ENCODE data around the gene POLD2.

The POLD2 gene

DNA sequence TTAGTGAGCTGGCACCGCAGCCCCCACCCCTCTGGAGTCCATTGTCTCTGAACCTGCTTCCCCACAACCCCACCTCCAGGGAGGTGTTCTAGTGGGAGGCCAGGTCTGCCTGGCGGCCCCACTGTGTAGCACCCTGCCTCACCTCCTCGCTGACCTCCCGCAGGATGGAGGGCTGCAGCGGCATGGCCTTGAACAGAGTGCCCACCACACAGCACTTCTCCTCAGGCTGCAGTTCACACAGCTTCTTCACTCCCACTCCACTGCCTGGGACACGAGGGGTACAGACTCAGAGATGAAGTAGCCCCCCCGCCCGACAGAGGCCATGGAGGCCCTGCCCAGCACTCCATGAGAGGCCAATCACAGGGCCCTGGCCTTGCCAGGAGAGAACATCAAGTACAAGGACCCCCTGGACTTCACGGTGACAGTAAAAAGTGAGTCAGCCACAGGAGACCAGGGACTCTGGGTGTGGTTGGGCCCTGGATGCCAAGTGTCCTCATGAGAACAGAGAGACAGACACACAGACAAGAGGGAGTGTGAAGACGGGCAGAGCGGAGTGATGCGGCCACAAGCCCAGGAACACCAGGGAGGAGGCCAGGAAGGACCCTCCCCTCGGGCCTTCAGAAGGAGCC lies 5.4 kb downstream of the POLD2 start:
- Histone ChIP-seq H3K9me3 (ENCODE audit: control insufficient read depth, low read length) (no peaks in the 10 kb centered on the region), H3K36me3 (ENCODE audit: control insufficient read depth, insufficient read depth, low read length) (peaks cover 88% of the 10 kb centered on the region), H3K4me3 (ENCODE audit: extremely low read depth, insufficient read depth, low read length, poor library complexity, severe bottlenecking) (no peak overlapping the region), H3K4me1 (ENCODE audit: control insufficient read depth, insufficient read depth, low read length, poor library complexity, severe bottlenecking) (peaks cover 9% of the 10 kb centered on the region), H3K27ac (ENCODE audit: low read depth, low read length, severe bottlenecking) (no peak overlapping the region)
- 96 to 98% methylated on average over 8 to 9 of the region's 13 CpGs for WGBS, 2 experiments (ENCODE audit: insufficient coverage in 2 of 2)

DNA sequence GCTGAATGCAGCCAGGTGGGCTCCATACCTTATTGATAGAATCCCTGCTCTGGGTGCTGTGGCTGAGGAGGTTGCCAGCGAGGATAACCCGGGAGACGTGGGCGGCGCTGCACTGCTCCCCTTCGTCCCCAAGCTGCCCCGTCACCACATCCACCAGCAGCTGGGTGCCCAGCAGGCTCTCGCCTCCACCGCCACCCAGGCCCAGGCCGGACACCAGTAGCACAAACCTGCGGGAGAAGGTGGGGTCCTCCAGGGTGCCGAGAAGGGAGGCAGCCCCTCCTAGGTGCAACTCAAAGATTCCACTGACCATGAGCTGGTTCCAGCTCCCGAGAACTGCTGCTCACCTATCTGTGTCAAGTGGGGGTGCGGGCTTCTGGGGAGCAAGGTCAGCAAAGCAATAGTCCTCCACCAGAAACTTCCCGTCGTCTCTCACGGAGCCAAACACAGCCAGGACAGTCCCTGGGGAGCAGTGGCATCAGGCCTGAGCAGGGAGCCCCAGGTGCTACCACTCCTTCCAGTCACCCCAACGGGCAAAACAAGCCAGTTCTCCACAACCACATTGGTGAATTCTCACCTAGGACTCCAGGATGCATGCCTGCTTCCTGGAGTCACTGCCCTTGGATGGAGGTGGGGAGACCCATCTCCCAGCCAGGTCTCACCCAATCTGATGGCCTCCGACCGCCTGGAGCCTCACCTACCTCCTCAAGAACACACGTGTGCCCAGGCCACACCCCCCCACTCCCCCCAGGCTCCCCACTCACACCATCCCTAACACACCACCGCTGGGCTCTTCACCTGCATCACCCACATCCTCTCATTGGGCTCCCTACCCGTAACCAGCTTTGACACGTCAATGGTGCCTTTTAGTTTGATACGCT lies 6.3 kb downstream of the POLD2 start:
- 91 to 94% methylated on average over 17 to 21 of the region's 25 CpGs for WGBS, 2 experiments (ENCODE audit: insufficient coverage in 2 of 2)
- Histone ChIP-seq H3K9me3 (ENCODE audit: control insufficient read depth, low read length) (no peaks in the 10 kb centered on the region), H3K27ac (ENCODE audit: low read depth, low read length, severe bottlenecking) (no peak overlapping the region), H3K36me3 (ENCODE audit: control insufficient read depth, insufficient read depth, low read length) (peaks cover 93% of the 10 kb centered on the region), H3K4me1 (ENCODE audit: control insufficient read depth, insufficient read depth, low read length, poor library complexity, severe bottlenecking) (peaks cover 5% of the 10 kb centered on the region), H3K4me3 (ENCODE audit: extremely low read depth, insufficient read depth, low read length, poor library complexity, severe bottlenecking) (no peak overlapping the region)

DNA sequence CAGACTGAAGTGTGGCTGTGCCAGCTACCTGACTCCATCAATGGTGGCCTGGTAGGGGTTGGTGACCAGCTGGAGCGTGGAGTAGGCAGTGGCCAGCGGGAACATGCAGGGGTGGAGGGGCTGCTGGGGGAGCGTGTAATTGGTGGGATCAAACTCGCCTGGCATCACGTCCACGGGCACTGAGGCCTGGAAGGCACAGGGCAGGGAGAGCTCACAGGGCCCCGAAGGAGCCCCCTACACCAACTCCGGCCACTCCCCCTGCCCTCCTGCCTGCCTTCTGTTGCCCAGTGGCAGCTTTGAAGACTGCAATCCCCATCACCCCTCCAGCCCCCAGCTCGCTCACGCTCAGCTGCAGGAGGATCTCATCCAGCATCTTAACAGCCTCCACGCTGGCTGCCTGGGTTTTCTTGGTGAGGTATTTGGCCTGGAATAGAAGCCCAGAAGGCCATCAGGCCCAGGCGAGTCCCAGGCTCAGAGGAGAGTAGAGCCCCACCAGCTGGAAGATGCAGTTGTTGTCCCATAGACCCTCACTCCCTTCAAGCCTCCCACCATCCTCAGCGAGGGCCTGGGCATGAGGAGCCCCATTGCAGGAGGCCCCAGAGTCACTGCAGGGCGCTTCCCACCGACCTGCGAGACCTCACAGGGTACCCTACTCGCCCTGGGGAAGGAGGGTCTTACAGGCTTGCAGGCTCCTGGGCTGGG lies 7.1 kb downstream of the POLD2 start:
- no peaks in the 10 kb centered on the region for H3K4me1 ChIP-seq (ENCODE audit: control insufficient read depth, insufficient read depth, low read length, poor library complexity, severe bottlenecking)

DNA sequence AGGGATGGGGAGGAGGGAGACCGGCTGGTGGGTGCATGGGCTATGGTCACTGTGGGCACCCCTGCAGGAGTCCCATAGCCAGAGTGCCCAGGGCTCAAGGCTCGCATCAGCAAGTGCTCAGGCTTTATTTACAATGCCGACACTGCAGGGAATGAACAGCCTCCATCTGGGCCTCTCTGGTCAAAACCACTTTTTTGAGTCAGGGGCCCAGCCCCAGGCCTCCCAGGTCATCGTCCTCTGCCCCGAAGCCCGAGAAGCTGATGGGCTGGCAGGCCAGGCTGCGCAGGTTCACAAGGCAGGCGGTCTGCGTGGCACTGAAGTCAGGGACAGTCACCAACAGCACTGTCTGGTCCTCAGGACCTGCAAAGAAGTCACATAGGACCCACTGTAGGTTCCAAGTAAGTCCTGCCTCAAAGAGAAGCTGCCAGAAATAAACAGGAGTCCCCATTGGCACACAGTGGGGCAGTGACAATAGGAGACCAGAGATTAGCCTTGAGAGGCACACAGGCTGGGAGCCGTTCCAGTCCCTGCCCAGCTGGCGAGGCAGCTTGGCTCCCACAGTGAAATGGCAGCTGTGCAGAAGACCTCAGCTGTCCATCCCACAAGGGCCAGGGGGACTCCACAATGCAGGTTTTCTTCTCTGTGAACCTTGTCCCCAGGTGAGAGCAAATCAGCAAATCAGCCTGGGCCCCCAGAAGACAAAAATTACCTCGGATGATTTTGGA lies 8.6 kb downstream of the POLD2 start:
- 94 to 96% methylated on average over 12 of the region's 12 CpGs for WGBS, 2 experiments (ENCODE audit: insufficient coverage in 2 of 2)
- no peak overlapping the region for H3K4me3 ChIP-seq (ENCODE audit: extremely low read depth, insufficient read depth, low read length, poor library complexity, severe bottlenecking)
- H3K36me3 ChIP-seq (ENCODE audit: control insufficient read depth, insufficient read depth, low read length), result peaks cover 92% of the 10 kb centered on the region
- no peaks in the 10 kb centered on the region for H3K4me1 ChIP-seq (ENCODE audit: control insufficient read depth, insufficient read depth, low read length, poor library complexity, severe bottlenecking)
- no peaks in the 10 kb centered on the region for H3K9me3 ChIP-seq (ENCODE audit: control insufficient read depth, low read length)
- H3K27ac ChIP-seq (ENCODE audit: low read depth, low read length, severe bottlenecking), result no peak overlapping the region

More for the DNA sequence above, 7.1 kb downstream of the POLD2 start:
- WGBS, 2 experiments (ENCODE audit: insufficient coverage in 2 of 2), result 93 to 96% methylated on average over 10 to 12 of the region's 17 CpGs
- Histone ChIP-seq H3K9me3 (ENCODE audit: control insufficient read depth, low read length) (no peaks in the 10 kb centered on the region), H3K4me3 (ENCODE audit: extremely low read depth, insufficient read depth, low read length, poor library complexity, severe bottlenecking) (no peak overlapping the region), H3K27ac (ENCODE audit: low read depth, low read length, severe bottlenecking) (no peak overlapping the region), H3K36me3 (ENCODE audit: control insufficient read depth, insufficient read depth, low read length) (peaks cover 92% of the 10 kb centered on the region)

DNA sequence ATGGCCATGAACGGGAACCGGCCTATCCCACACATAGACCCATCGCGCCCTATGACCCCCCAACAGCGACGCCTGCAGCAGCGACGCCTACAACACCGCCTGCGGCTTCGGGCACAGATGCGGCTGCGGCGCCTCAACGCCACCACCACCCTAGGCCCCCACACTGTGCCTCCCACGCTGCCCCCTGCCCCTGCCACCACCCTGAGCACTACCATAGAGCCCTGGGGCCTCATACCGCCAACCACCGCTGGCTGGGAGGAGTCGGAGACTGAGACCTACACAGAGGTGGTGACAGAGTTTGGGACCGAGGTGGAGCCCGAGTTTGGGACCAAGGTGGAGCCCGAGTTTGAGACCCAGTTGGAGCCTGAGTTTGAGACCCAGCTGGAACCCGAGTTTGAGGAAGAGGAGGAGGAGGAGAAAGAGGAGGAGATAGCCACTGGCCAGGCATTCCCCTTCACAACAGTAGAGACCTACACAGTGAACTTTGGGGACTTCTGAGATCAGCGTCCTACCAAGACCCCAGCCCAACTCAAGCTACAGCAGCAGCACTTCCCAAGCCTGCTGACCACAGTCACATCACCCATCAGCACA lies 9.5 kb downstream of the POLD2 start:
- H3K27ac ChIP-seq (ENCODE audit: low read depth, low read length, severe bottlenecking), result no peak overlapping the region
- peaks cover 92% of the 10 kb centered on the region for H3K36me3 ChIP-seq (ENCODE audit: control insufficient read depth, insufficient read depth, low read length)
- no peaks in the 10 kb centered on the region for H3K9me3 ChIP-seq (ENCODE audit: control insufficient read depth, low read length)
- H3K4me3 ChIP-seq (ENCODE audit: extremely low read depth, insufficient read depth, low read length, poor library complexity, severe bottlenecking), result no peak overlapping the region
- no peaks in the 10 kb centered on the region for H3K4me1 ChIP-seq (ENCODE audit: control insufficient read depth, insufficient read depth, low read length, poor library complexity, severe bottlenecking)
- 94 to 97% methylated on average over 6 to 23 of the region's 24 CpGs for WGBS, 2 experiments (ENCODE audit: insufficient coverage in 2 of 2)

DNA sequence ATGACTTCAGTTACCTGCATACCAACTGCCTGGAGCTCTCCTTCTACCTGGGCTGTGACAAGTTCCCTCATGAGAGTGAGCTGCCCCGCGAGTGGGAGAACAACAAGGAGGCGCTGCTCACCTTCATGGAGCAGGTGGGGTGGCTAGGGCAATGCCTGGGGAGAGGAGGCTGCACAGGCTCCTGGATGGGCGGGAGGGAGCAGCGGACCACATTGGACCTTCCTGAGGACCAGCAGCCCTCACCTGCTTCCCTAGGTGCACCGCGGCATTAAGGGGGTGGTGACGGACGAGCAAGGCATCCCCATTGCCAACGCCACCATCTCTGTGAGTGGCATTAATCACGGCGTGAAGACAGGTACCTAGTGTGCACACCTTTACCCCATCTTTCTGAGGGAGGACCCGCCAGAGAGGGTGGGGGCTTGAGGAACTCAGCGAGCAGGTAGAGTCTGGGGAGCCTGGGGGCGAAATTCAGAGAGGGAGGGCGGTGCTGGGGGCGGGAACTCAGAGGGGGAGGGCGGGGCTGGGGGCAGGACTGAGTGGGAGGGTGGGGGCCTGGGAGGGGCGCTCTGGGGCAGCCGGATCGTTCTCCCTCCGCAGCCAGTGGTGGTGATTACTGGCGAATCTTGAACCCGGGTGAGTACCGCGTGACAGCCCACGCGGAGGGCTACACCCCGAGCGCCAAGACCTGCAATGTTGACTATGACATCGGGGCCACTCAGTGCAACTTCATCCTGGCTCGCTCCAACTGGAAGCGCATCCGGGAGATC lies 10.2 kb downstream of the POLD2 start:
- H3K36me3 ChIP-seq (ENCODE audit: control insufficient read depth, insufficient read depth, low read length), result peaks cover 93% of the 10 kb centered on the region

DNA sequence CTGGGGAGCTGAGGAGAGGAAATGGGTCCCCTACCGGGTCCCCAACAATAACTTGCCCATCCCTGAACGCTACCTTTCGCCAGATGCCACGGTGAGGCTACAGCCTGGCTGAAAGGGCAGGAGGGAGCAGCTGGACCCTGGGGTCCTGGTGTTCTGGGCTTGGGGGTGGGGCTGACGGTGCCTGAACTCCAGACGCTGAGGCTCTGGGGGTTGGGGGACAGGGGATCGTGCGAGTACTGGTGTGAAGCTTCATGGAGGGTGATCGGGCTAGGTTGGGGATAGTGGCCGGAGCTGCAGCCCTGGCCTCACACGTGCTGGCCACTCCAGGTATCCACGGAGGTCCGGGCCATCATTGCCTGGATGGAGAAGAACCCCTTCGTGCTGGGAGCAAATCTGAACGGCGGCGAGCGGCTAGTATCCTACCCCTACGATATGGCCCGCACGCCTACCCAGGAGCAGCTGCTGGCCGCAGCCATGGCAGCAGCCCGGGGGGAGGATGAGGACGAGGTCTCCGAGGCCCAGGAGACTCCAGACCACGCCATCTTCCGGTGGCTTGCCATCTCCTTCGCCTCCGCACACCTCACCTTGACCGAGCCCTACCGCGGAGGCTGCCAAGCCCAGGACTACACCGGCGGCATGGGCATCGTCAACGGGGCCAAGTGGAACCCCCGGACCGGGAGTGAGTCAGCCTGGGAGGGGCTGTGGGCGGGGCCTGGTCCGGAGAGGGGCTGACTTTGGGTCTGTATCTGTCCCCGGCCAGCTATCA lies 10.9 kb downstream of the POLD2 start:
- WGBS, 2 experiments (ENCODE audit: insufficient coverage in 2 of 2), result 88 to 92% methylated on average over 31 to 40 of the region's 41 CpGs
- Histone ChIP-seq H3K9me3 (ENCODE audit: control insufficient read depth, low read length) (no peaks in the 10 kb centered on the region), H3K4me3 (ENCODE audit: extremely low read depth, insufficient read depth, low read length, poor library complexity, severe bottlenecking) (no peak overlapping the region), H3K4me1 (ENCODE audit: control insufficient read depth, insufficient read depth, low read length, poor library complexity, severe bottlenecking) (no peaks in the 10 kb centered on the region), H3K36me3 (ENCODE audit: control insufficient read depth, insufficient read depth, low read length) (peaks cover 93% of the 10 kb centered on the region), H3K27ac (ENCODE audit: low read depth, low read length, severe bottlenecking) (no peak overlapping the region)

More for the DNA sequence above, 10.2 kb downstream of the POLD2 start:
- H3K4me1 ChIP-seq (ENCODE audit: control insufficient read depth, insufficient read depth, low read length, poor library complexity, severe bottlenecking), result no peaks in the 10 kb centered on the region
- no peaks in the 10 kb centered on the region for H3K9me3 ChIP-seq (ENCODE audit: control insufficient read depth, low read length)
- WGBS, 2 experiments (ENCODE audit: insufficient coverage in 2 of 2), result 94 to 96% methylated on average over 19 to 26 of the region's 34 CpGs
- H3K27ac ChIP-seq (ENCODE audit: low read depth, low read length, severe bottlenecking), result no peak overlapping the region
- H3K4me3 ChIP-seq (ENCODE audit: extremely low read depth, insufficient read depth, low read length, poor library complexity, severe bottlenecking), result no peak overlapping the region

DNA sequence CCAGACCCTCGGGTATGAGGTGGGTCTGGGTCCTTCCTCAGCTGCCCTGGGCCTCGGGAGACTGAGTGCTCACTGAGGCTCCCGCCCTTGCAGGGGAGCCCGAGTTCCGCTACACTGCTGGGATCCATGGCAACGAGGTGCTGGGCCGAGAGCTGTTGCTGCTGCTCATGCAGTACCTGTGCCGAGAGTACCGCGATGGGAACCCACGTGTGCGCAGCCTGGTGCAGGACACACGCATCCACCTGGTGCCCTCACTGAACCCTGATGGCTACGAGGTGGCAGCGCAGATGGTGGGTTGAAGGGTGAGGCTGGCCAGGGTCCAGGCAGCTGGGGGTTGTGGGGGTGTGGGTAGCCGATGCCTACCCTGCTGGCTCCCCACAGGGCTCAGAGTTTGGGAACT lies 11.6 kb downstream of the POLD2 start:
- 92 to 95% methylated on average over 14 to 16 of the region's 16 CpGs for WGBS, 2 experiments (ENCODE audit: insufficient coverage in 2 of 2)
- no peak overlapping the region for H3K4me3 ChIP-seq (ENCODE audit: extremely low read depth, insufficient read depth, low read length, poor library complexity, severe bottlenecking)
- H3K9me3 ChIP-seq (ENCODE audit: control insufficient read depth, low read length), result no peaks in the 10 kb centered on the region

More for the DNA sequence above, 11.6 kb downstream of the POLD2 start:
- Histone ChIP-seq H3K27ac (ENCODE audit: low read depth, low read length, severe bottlenecking) (no peak overlapping the region), H3K36me3 (ENCODE audit: control insufficient read depth, insufficient read depth, low read length) (peaks cover 93% of the 10 kb centered on the region), H3K4me1 (ENCODE audit: control insufficient read depth, insufficient read depth, low read length, poor library complexity, severe bottlenecking) (no peaks in the 10 kb centered on the region)
